Upper lobe of right lung (tissue), 1 donor: ENCODE results near the gene SH3GL1. TPM values are rescaled to one million over a fixed set of nuclear protein-coding genes. Genes with fewer than 3 reads are reported as not detected.

Experiments used
- ATAC-seq: fragments of 200-7000 bp; cut with Tn5 transposase; one replicate; pipeline ENCODE4 v1.9.1; 2020; ENCODE audit warnings: mild to moderate bottlenecking, moderate library complexity
- DNase-seq: peaks from one replicate; pipeline ENCODE4 v3.0.0-alpha.2; 2020
- H3K27ac ChIP-seq: fragments of 200-600 bp; one replicate; pipeline ENCODE4 v1.8.0; 2022
- H3K27me3 ChIP-seq: fragments of 200-600 bp; one replicate; pipeline ENCODE4 v1.8.0; 2022; ENCODE audit warnings: mild to moderate bottlenecking
- H3K36me3 ChIP-seq: fragments of 200-600 bp; one replicate; pipeline ENCODE4 v1.8.0; 2022
- H3K4me1 ChIP-seq: fragments of 200-600 bp; one replicate; pipeline ENCODE4 v1.8.0; 2022
- H3K4me3 ChIP-seq: fragments of 200-600 bp; one replicate; pipeline ENCODE4 v1.8.0; 2022; ENCODE audit warnings: mild to moderate bottlenecking
- H3K9me3 ChIP-seq: fragments of 200-600 bp; one replicate; pipeline ENCODE4 v1.8.0; 2022
- CTCF ChIP-seq: fragments of 200-600 bp; IDR thresholded peaks from one replicate; pipeline ENCODE4 v1.8.0; 2022; ENCODE audit warnings: antibody characterized with exemption
- intact Hi-C: fragments of 100-400 bp; cut with DNase I; formaldehyde crosslinking; loops from one replicate; pipeline ENCODE4 v1.11.0; 2022
- total RNA-seq: library from RNA; stranded (reverse); fragmentation: NEBNext Ultra II Directional; extraction: Animal tissue kit (Norgen Biotek cat#: 25700); gene quantifications from one replicate; pipeline ENCODE4 v1.2.1, GENCODE V29; 2021
- donor health status: DM: no; HTN: yes; CAD: no; lungs with severe emphysema.

The SH3GL1 gene
- total RNA-seq, 1 donor from 2014 or later, result 47.6 TPM

- DNase-seq, result no peak
- Histone ChIP-seq H3K27ac (no peak overlapping the region), H3K4me3 (no peak overlapping the region), H3K27me3 (no peaks in the 10 kb centered on the region), H3K9me3 (no peaks in the 10 kb centered on the region), H3K36me3 (peaks cover 81% of the 10 kb centered on the region), H3K4me1 (no peaks in the 10 kb centered on the region)
- intact Hi-C loops, result no loop called here
- no peak for TF ChIP-seq CTCF
- ATAC-seq, result no peak
Observed at GRCh38 chr19:4447327-4448146, 47.2 kb upstream of the SH3GL1 start.

GRCh38 chr19:4446704-4447200 lies 46.4 kb upstream of the SH3GL1 start:
- Histone ChIP-seq H3K36me3 (peaks cover 74% of the 10 kb centered on the region), H3K4me1 (no peaks in the 10 kb centered on the region), H3K27me3 (no peaks in the 10 kb centered on the region), H3K4me3 (no peak overlapping the region), H3K9me3 (no peaks in the 10 kb centered on the region), H3K27ac (no peak overlapping the region)
- DNase-seq (no peak), ATAC-seq (no peak)
- TF ChIP-seq CTCF, result no peak
- intact Hi-C loops, result no loop called here

GRCh38 chr19:4445963-4446703 lies 45.8 kb upstream of the SH3GL1 start:
- no peaks in the 10 kb centered on the region for H3K27me3 ChIP-seq
- no peak overlapping the region for H3K27ac ChIP-seq
- no peaks in the 10 kb centered on the region for H3K9me3 ChIP-seq
- ATAC-seq (no peak), DNase-seq (no peak)
- no peak overlapping the region for H3K4me3 ChIP-seq
- intact Hi-C loops, result no loop called here
- peaks cover 67% of the 10 kb centered on the region for H3K36me3 ChIP-seq
- no peaks in the 10 kb centered on the region for H3K4me1 ChIP-seq
- TF ChIP-seq CTCF, result no peak

- Histone ChIP-seq H3K27ac (no peak overlapping the region), H3K27me3 (no peaks in the 10 kb centered on the region), H3K4me1 (no peaks in the 10 kb centered on the region), H3K36me3 (peaks cover 57% of the 10 kb centered on the region), H3K4me3 (no peak overlapping the region), H3K9me3 (no peaks in the 10 kb centered on the region)
- DNase-seq (no peak), ATAC-seq (no peak)
- intact Hi-C loops, result no loop called here
- no peak for TF ChIP-seq CTCF
Observed at GRCh38 chr19:4444765-4445741, 44.7 kb upstream of the SH3GL1 start.

- Histone ChIP-seq H3K27me3 (no peaks in the 10 kb centered on the region), H3K27ac (no peak overlapping the region), H3K9me3 (no peaks in the 10 kb centered on the region), H3K4me3 (no peak overlapping the region), H3K36me3 (peaks cover 48% of the 10 kb centered on the region), H3K4me1 (no peaks in the 10 kb centered on the region)
- DNase-seq (no peak), ATAC-seq (no peak)
- TF ChIP-seq CTCF, result no peak
- intact Hi-C loops, result no loop called here
Observed at GRCh38 chr19:4443966-4444764, 43.8 kb upstream of the SH3GL1 start.
